ENCODE results near the gene GANAB. TPM values are rescaled to one million over a fixed set of nuclear protein-coding genes. Genes with fewer than 3 reads are reported as not detected.

The GANAB gene
- total and polyA plus RNA-seq, 2 experiments from 2014 or later = 212 to 251 TPM

GRCh38 chr11:62673196-62673525 lies 26.7 kb upstream of the GANAB start:
- no peak overlapping the region for H2AFZ ChIP-seq
- peaks cover 56% of the 10 kb centered on the region for H3K79me2 ChIP-seq
- no peaks in the 10 kb centered on the region for H3K9me2 ChIP-seq (replicated peaks; ENCODE audit: insufficient read depth)
- H4K20me1 ChIP-seq (ENCODE audit: insufficient read depth, poor library complexity, severe bottlenecking) = no peaks in the 10 kb centered on the region
- H3K4me1 ChIP-seq (ENCODE audit: insufficient read depth) = peaks cover 20% of the 10 kb centered on the region
- H3K4me3 ChIP-seq = no peak overlapping the region
- TF ChIP-seq EZH2phosphoT487 (IDR thresholded peaks at IDR 0.05; ENCODE audit: low read depth, severe bottlenecking, unreplicated experiment) = no peak
- no peak for TF ChIP-seq CTCF (IDR thresholded peaks at IDR 0.05; ENCODE audit: poor library complexity)
- no peak for TF ChIP-seq EZH2 (IDR thresholded peaks at IDR 0.05; ENCODE audit: borderline replicate concordance)
- H3K27me3 ChIP-seq = no peaks in the 10 kb centered on the region
- H3K36me3 ChIP-seq (replicated peaks; ENCODE audit: insufficient read depth, low read depth) = no peaks in the 10 kb centered on the region
- peak overlapping the region; percentile 95 for H3K27ac ChIP-seq
- no peak for DNase-seq (ENCODE audit: low spot score)
- peak overlapping the region; percentile 93 for H3K4me2 ChIP-seq
- H3K9me3 ChIP-seq (ENCODE audit: low read depth) = no peaks in the 10 kb centered on the region
- 91% methylated on average over 2 of the region's 2 CpGs for WGBS (ENCODE audit: low lambda C conversion rate, missing lambda C conversion rate)

GRCh38 chr11:62671608-62672389 lies 25.4 kb upstream of the GANAB start, which contains the start of the genes LBHD1 and UQCC3:
Gene LBHD1 (minus strand): TSS chr11:62672267. CDS start chr11:62670031, 2,236 bp downstream.
Gene UQCC3 (plus strand): TSS chr11:62671673. CDS start chr11:62671746, 73 bp downstream.
- Histone ChIP-seq H3K9me2 (replicated peaks; ENCODE audit: insufficient read depth) (no peaks in the 10 kb centered on the region), H3K9me3 (ENCODE audit: low read depth) (no peaks in the 10 kb centered on the region), H3K27ac (peak within 1 kb of the TSS; percentile 95), H3K36me3 (replicated peaks; ENCODE audit: insufficient read depth, low read depth) (no peaks in the 10 kb centered on the region), H3K79me2 (peaks cover 56% of the 10 kb centered on the region), H3K4me1 (ENCODE audit: insufficient read depth) (peaks cover 22% of the 10 kb centered on the region), H3K27me3 (no peaks in the 10 kb centered on the region), H3K4me2 (peak within 1 kb of the TSS; percentile 93), H2AFZ (peak within 1 kb of the TSS; percentile 60), H3K4me3 (peak within 1 kb of the TSS; percentile 60), H4K20me1 (ENCODE audit: insufficient read depth, poor library complexity, severe bottlenecking) (peaks cover 2% of the 10 kb centered on the region)
- 1% methylated on average over 59 of the region's 59 CpGs for WGBS (ENCODE audit: low lambda C conversion rate, missing lambda C conversion rate)
- peak; percentile 92 for DNase-seq (ENCODE audit: low spot score)
- TF ChIP-seq CTCF (IDR thresholded peaks at IDR 0.05; ENCODE audit: poor library complexity) (no peak), EZH2 (IDR thresholded peaks at IDR 0.05; ENCODE audit: borderline replicate concordance) (no peak), EZH2phosphoT487 (IDR thresholded peaks at IDR 0.05; ENCODE audit: low read depth, severe bottlenecking, unreplicated experiment) (no peak)

GRCh38 chr11:62671236-62671607 lies 24.8 kb upstream of the GANAB start:
- Histone ChIP-seq H3K4me3 (peak overlapping the region; percentile 60), H4K20me1 (ENCODE audit: insufficient read depth, poor library complexity, severe bottlenecking) (peaks cover 7% of the 10 kb centered on the region), H3K79me2 (peaks cover 59% of the 10 kb centered on the region), H3K36me3 (replicated peaks; ENCODE audit: insufficient read depth, low read depth) (no peaks in the 10 kb centered on the region), H3K9me3 (ENCODE audit: low read depth) (no peaks in the 10 kb centered on the region), H3K4me1 (ENCODE audit: insufficient read depth) (peaks cover 28% of the 10 kb centered on the region), H2AFZ (peak overlapping the region; percentile 60), H3K27ac (peak overlapping the region; percentile 95), H3K9me2 (replicated peaks; ENCODE audit: insufficient read depth) (no peaks in the 10 kb centered on the region), H3K27me3 (no peaks in the 10 kb centered on the region), H3K4me2 (peak overlapping the region; percentile 93)
- no peak for DNase-seq (ENCODE audit: low spot score)
- no peak for TF ChIP-seq EZH2phosphoT487 (IDR thresholded peaks at IDR 0.05; ENCODE audit: low read depth, severe bottlenecking, unreplicated experiment)
- no peak for TF ChIP-seq EZH2 (IDR thresholded peaks at IDR 0.05; ENCODE audit: borderline replicate concordance)
- TF ChIP-seq CTCF (IDR thresholded peaks at IDR 0.05; ENCODE audit: poor library complexity) = no peak
- WGBS (ENCODE audit: low lambda C conversion rate, missing lambda C conversion rate) = 2% methylated on average over 17 of the region's 17 CpGs

All from hepatocyte (in vitro differentiated cells).